Mesenchymal stem cell (in vitro differentiated cells and primary cell): Measurements from ENCODE around the gene BACE2.
A peak's percentile ranks its signal among the peaks of the same experiment; 100 is the strongest.

Source experiments
- DNase-seq: peaks from one replicate; pipeline ENCODE4 v3.0.0-alpha.2; 2013
- H2AFZ ChIP-seq: one replicate; pipeline ENCODE4 v1.6.1; 2013; ENCODE audit warnings: low read depth, mild to moderate bottlenecking, control low read depth, inconsistent platforms, low read length, moderate library complexity
- H2AK5ac ChIP-seq: 2 replicates; pipeline ENCODE4 v1.6.1; 2013; ENCODE audit warnings: low read length, moderate library complexity, mild to moderate bottlenecking, inconsistent platforms; ENCODE audit not compliant: severe bottlenecking
- H2BK120ac ChIP-seq: one replicate; pipeline ENCODE4 v1.6.1; 2013; ENCODE audit warnings: low read depth, mild to moderate bottlenecking, inconsistent platforms, low read length, moderate library complexity
- H2BK12ac ChIP-seq, 2 experiments: one replicate each; pipeline ENCODE4 v1.6.1; 2013; ENCODE audit warnings: inconsistent platforms in 2 of 2, low read length in 2 of 2, mild to moderate bottlenecking in 2 of 2, moderate library complexity in 2 of 2, control low read depth in 1 of 2
- H2BK15ac ChIP-seq: one replicate; pipeline ENCODE4 v1.6.1; 2013; ENCODE audit warnings: mild to moderate bottlenecking, low read depth, inconsistent platforms; ENCODE audit not compliant: poor library complexity, severe bottlenecking
- H2BK5ac ChIP-seq: 2 replicates; pipeline ENCODE4 v1.6.1; 2013; ENCODE audit warnings: low read depth, mild to moderate bottlenecking, low read length, control low read depth, inconsistent platforms; ENCODE audit not compliant: poor library complexity, severe bottlenecking
- H3K14ac ChIP-seq, 2 experiments: one replicate each; pipeline ENCODE4 v1.6.1; 2013; ENCODE audit warnings: inconsistent platforms in 2 of 2, low read length in 2 of 2, control low read depth in 1 of 2, mild to moderate bottlenecking in 1 of 2, moderate library complexity in 1 of 2
- H3K18ac ChIP-seq, 2 experiments: one replicate each; pipeline ENCODE4 v1.6.1; 2013; ENCODE audit warnings: inconsistent platforms in 2 of 2, low read length in 2 of 2, control low read depth in 1 of 2, low read depth in 1 of 2, mild to moderate bottlenecking in 1 of 2
- H3K23ac ChIP-seq, 2 experiments: one replicate each; pipeline ENCODE4 v1.6.1; 2013; ENCODE audit warnings: inconsistent platforms in 2 of 2, low read length in 2 of 2, mild to moderate bottlenecking in 2 of 2, moderate library complexity in 2 of 2, control low read depth in 1 of 2
- H3K27ac ChIP-seq: 2 replicates; pipeline ENCODE4 v1.5.1; 2013; ENCODE audit warnings: mild to moderate bottlenecking, moderate library complexity, low read length, control low read depth, inconsistent platforms; ENCODE audit not compliant: poor library complexity, severe bottlenecking
- H3K27me3 ChIP-seq, 2 experiments: 2 replicates each; pipeline versions ENCODE4 v1.6.1 to v1.7.0; 2013; ENCODE audit warnings: low read length in 2 of 2, mild to moderate bottlenecking in 2 of 2, moderate library complexity in 2 of 2, control low read depth in 1 of 2, inconsistent platforms in 1 of 2; ENCODE audit not compliant: control insufficient read depth in 1 of 2, insufficient read depth in 1 of 2
- H3K36me3 ChIP-seq, 2 experiments: 2 replicates each; pipeline versions ENCODE4 v1.6.1 to v1.7.0; 2013; ENCODE audit warnings: low read length in 2 of 2, control low read depth in 1 of 2, inconsistent platforms in 1 of 2, low read depth in 1 of 2, mild to moderate bottlenecking in 1 of 2; ENCODE audit not compliant: insufficient read depth in 2 of 2, control insufficient read depth in 1 of 2
- H3K4ac ChIP-seq, 2 experiments: one replicate each; pipeline ENCODE4 v1.6.1; 2013; ENCODE audit warnings: inconsistent platforms in 2 of 2, low read length in 2 of 2, mild to moderate bottlenecking in 2 of 2, moderate library complexity in 2 of 2, control low read depth in 1 of 2, low read depth in 1 of 2
- H3K4me1 ChIP-seq: 2 replicates; pipeline ENCODE4 v1.6.1; 2013; ENCODE audit warnings: low read depth, low read length, control low read depth; ENCODE audit not compliant: control insufficient read depth, insufficient read depth
- H3K4me2 ChIP-seq: 2 replicates; pipeline ENCODE4 v1.6.1; 2013; ENCODE audit warnings: low read length, mild to moderate bottlenecking, inconsistent platforms; ENCODE audit not compliant: poor library complexity, severe bottlenecking
- H3K4me3 ChIP-seq, 2 experiments: 2 replicates each; pipeline versions ENCODE4 v1.5.1 to v1.7.0; 2013; ENCODE audit warnings: low read length in 2 of 2, mild to moderate bottlenecking in 2 of 2, control low read depth in 1 of 2, low read depth in 1 of 2; ENCODE audit not compliant: insufficient read depth in 1 of 2
- H3K79me1 ChIP-seq: replicated peaks from 2 replicates; pipeline ENCODE4 v1.6.1; 2013; ENCODE audit warnings: mild to moderate bottlenecking, control low read depth, low read length, inconsistent platforms; ENCODE audit not compliant: poor library complexity, severe bottlenecking
- H3K9ac ChIP-seq: 2 replicates; pipeline ENCODE4 v1.7.0; 2013; ENCODE audit warnings: mild to moderate bottlenecking, low read length, moderate library complexity
- H3K9me3 ChIP-seq: 2 replicates; pipeline ENCODE4 v1.7.0; 2013; ENCODE audit warnings: mild to moderate bottlenecking, low read length; ENCODE audit not compliant: control insufficient read depth
- H4K8ac ChIP-seq: one replicate; pipeline ENCODE4 v1.6.1; 2013; ENCODE audit warnings: inconsistent platforms, mild to moderate bottlenecking, low read length, moderate library complexity
- H4K91ac ChIP-seq: one replicate; pipeline ENCODE4 v1.6.1; 2013; ENCODE audit warnings: mild to moderate bottlenecking, low read length, inconsistent platforms
- WGBS: methylation state at CpG from one replicate; pipeline ENCODE4 v1.1.7; 2013; ENCODE audit warnings: mixed read lengths; 5-methylcytosine and 5-hydroxymethylcytosine counted together

BACE2 gene

GRCh38 chr21:41216486-41216885 lies 48.5 kb downstream of the BACE2 start:
- no peaks in the 10 kb centered on the region for H3K9me3 ChIP-seq
- no peaks in the 10 kb centered on the region for H3K27me3 ChIP-seq
- H3K4ac ChIP-seq, result no peak overlapping the region
- H3K27ac ChIP-seq, result no peak overlapping the region
- H3K23ac ChIP-seq, result no peak overlapping the region
- no peak overlapping the region for H2BK120ac ChIP-seq
- DNase-seq, result no peak
- no peaks in the 10 kb centered on the region for H3K4me1 ChIP-seq
- WGBS, result 84% methylated on average over 17 of the region's 17 CpGs
- H2BK12ac ChIP-seq, result no peak overlapping the region
- no peak overlapping the region for H2AK5ac ChIP-seq
- H4K8ac ChIP-seq, result no peak overlapping the region
- no peak overlapping the region for H2BK5ac ChIP-seq
- no peak overlapping the region for H3K18ac ChIP-seq
- no peak overlapping the region for H3K4me3 ChIP-seq
- no peak overlapping the region for H3K14ac ChIP-seq
- no peaks in the 10 kb centered on the region for H3K36me3 ChIP-seq
- peaks cover 1% of the 10 kb centered on the region for H3K79me1 ChIP-seq
- H2AFZ ChIP-seq, result no peak overlapping the region
- no peak overlapping the region for H4K91ac ChIP-seq
- no peak overlapping the region for H3K4me2 ChIP-seq
- no peak overlapping the region for H3K9ac ChIP-seq
- no peak overlapping the region for H2BK15ac ChIP-seq

DNA sequence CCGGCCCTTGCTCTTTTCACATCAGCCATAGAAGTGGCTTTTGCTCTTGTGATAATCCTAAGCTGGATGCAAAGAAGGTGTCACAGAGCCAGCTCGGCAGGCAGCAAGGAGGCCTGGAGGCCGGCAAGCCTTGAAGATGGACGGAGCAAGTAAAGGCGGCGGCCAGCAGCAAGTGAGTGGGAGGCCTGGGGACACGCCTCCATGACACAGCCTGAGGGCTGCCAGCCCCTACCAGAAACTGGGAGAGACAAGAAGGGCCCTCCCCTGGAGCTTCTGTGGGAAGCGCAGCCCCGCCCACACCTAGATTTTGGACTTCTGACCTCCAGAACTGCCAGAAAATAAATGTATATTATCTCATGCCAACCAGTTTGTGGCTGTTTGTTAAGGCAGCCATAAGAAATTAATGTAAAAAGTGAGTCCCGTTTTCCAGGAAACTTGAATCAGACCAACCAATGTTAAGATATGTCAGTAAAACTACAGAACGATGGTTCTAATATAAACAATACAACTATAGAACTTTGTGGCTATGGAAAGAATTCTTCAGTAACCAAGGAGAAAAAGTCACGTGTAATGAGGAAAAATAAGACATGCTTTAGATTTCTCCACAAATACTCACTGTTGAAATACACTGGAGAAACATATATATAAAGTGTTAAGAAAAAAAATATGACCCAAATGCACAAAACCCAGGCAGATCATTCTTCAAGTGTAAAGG lies 49.9 kb downstream of the BACE2 start:
- H3K27ac ChIP-seq, result no peak overlapping the region
- H3K4me1 ChIP-seq, result no peaks in the 10 kb centered on the region
- H3K79me1 ChIP-seq, result peaks cover 1% of the 10 kb centered on the region
- H3K14ac ChIP-seq, result no peak overlapping the region
- no peaks in the 10 kb centered on the region for H3K9me3 ChIP-seq
- no peak overlapping the region for H4K91ac ChIP-seq
- H2BK120ac ChIP-seq, result no peak overlapping the region
- no peaks in the 10 kb centered on the region for H3K36me3 ChIP-seq
- no peak overlapping the region for H3K18ac ChIP-seq
- H2BK5ac ChIP-seq, result no peak overlapping the region
- no peak overlapping the region for H3K4me2 ChIP-seq
- no peak overlapping the region for H4K8ac ChIP-seq
- no peak overlapping the region for H2AK5ac ChIP-seq
- H2AFZ ChIP-seq, result no peak overlapping the region
- H2BK12ac ChIP-seq, result no peak overlapping the region
- H3K4me3 ChIP-seq, result peak overlapping the region in 1 of 2 experiments; percentile 11
- no peak overlapping the region for H3K4ac ChIP-seq
- no peak overlapping the region for H3K23ac ChIP-seq
- WGBS, result 67% methylated on average over 7 of the region's 12 CpGs
- H3K9ac ChIP-seq, result peak overlapping the region; percentile 73
- DNase-seq, result no peak
- H3K27me3 ChIP-seq, result no peaks in the 10 kb centered on the region
- H2BK15ac ChIP-seq, result no peak overlapping the region

GRCh38 chr21:41219498-41220207 lies 51.7 kb downstream of the BACE2 start:
- no peak overlapping the region for H3K23ac ChIP-seq
- H3K79me1 ChIP-seq, result peaks cover 1% of the 10 kb centered on the region
- no peak overlapping the region for H4K8ac ChIP-seq
- no peaks in the 10 kb centered on the region for H3K9me3 ChIP-seq
- H3K4me1 ChIP-seq, result no peaks in the 10 kb centered on the region
- no peak overlapping the region for H4K91ac ChIP-seq
- no peak overlapping the region for H3K4ac ChIP-seq
- no peak overlapping the region for H3K9ac ChIP-seq
- H2BK15ac ChIP-seq, result no peak overlapping the region
- H2AK5ac ChIP-seq, result no peak overlapping the region
- H3K18ac ChIP-seq, result no peak overlapping the region
- H3K27me3 ChIP-seq, result no peaks in the 10 kb centered on the region
- DNase-seq, result no peak
- H3K36me3 ChIP-seq, result no peaks in the 10 kb centered on the region
- H2BK5ac ChIP-seq, result no peak overlapping the region
- WGBS, result 90% methylated on average over 14 of the region's 14 CpGs
- no peak overlapping the region for H3K14ac ChIP-seq
- H3K27ac ChIP-seq, result no peak overlapping the region
- H2BK120ac ChIP-seq, result no peak overlapping the region
- H3K4me2 ChIP-seq, result no peak overlapping the region
- H2BK12ac ChIP-seq, result no peak overlapping the region
- H2AFZ ChIP-seq, result no peak overlapping the region
- no peak overlapping the region for H3K4me3 ChIP-seq

- no peaks in the 10 kb centered on the region for H3K9me3 ChIP-seq
- H2AK5ac ChIP-seq, result no peak overlapping the region
- H3K23ac ChIP-seq, result no peak overlapping the region
- no peak overlapping the region for H3K4me2 ChIP-seq
- 96% methylated on average over 6 of the region's 8 CpGs for WGBS
- no peak overlapping the region for H4K91ac ChIP-seq
- H3K4me3 ChIP-seq, result no peak overlapping the region
- DNase-seq, result no peak
- no peak overlapping the region for H4K8ac ChIP-seq
- H2BK5ac ChIP-seq, result no peak overlapping the region
- no peak overlapping the region for H3K4ac ChIP-seq
- H2AFZ ChIP-seq, result no peak overlapping the region
- no peak overlapping the region for H3K9ac ChIP-seq
- peaks cover 1% of the 10 kb centered on the region for H3K79me1 ChIP-seq
- H2BK120ac ChIP-seq, result no peak overlapping the region
- no peaks in the 10 kb centered on the region for H3K27me3 ChIP-seq
- no peak overlapping the region for H3K18ac ChIP-seq
- no peak overlapping the region for H2BK12ac ChIP-seq
- no peak overlapping the region for H3K27ac ChIP-seq
- no peaks in the 10 kb centered on the region for H3K36me3 ChIP-seq
- H2BK15ac ChIP-seq, result no peak overlapping the region
- H3K14ac ChIP-seq, result no peak overlapping the region
- H3K4me1 ChIP-seq, result no peaks in the 10 kb centered on the region
These were observed 52.3 kb downstream of the BACE2 start for GRCh38 chr21:41220208-41220733.
